Stimulated activated CD4-positive, alpha-beta T cell treated with anti-CD3 and anti-CD28 coated beads, Interleukin-1b, Interleukin-23, amount 100 ng/mL, for 24 hours (primary cell): ENCODE measurements around the gene LHX4.

Source experiments
- DNase-seq, 4 experiments: peaks; one replicate each; pipeline ENCODE4 v3.0.0-alpha.2; 2020; ENCODE audit warnings: low read depth in 4 of 4, low spot score in 1 of 4

The LHX4 gene

GRCh38 chr1:180270530-180271271, 40.6 kb downstream of the LHX4 start:
- DNase-seq: no peak

GRCh38 chr1:180271272-180272255, 41.5 kb downstream of the LHX4 start:
- DNase-seq: no peak

- no peak for DNase-seq
Observed at GRCh38 chr1:180272395-180272794, 42.3 kb downstream of the LHX4 start.

DNA sequence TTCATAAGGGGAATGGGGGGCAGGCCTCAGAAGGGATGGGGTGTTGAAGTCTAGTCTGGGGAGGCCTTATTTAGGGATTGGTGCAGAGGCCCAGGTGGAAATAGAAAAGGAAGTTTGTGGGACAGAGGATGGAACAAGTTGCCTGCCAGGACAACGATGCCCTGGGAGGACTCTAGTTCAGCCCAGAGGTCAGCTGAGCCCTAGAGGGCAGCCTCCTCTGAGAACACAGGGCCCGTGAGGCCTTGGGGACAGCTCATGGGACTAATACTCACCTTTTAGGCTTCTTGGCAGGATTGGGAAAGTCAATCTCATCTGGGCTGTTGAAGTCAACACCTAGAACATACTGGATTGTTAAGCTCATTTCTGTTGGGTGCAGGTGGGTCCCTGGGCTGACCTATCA, 43.0 kb downstream of the LHX4 start:
- no peak for DNase-seq

DNA sequence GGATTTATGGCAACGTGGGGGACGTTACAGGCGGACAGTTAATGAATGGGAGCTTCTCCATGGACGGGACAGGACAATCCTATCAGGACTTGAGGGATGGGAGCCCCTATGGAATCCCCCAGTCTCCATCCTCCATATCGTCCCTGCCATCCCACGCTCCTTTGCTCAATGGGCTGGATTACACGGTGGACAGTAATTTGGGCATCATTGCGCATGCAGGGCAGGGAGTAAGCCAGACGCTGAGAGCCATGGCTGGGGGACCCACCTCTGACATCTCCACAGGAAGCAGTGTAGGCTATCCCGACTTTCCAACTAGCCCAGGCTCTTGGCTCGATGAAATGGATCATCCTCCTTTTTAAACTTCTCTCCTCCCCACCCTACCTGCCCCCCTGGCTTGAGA, 44.2 kb downstream of the LHX4 start:
- DNase-seq: no peak

GRCh38 chr1:180275726-180276125, 45.7 kb downstream of the LHX4 start:
- DNase-seq: no peak

- no peak for DNase-seq
Observed at GRCh38 chr1:180277476-180278193, 47.6 kb downstream of the LHX4 start.

DNA sequence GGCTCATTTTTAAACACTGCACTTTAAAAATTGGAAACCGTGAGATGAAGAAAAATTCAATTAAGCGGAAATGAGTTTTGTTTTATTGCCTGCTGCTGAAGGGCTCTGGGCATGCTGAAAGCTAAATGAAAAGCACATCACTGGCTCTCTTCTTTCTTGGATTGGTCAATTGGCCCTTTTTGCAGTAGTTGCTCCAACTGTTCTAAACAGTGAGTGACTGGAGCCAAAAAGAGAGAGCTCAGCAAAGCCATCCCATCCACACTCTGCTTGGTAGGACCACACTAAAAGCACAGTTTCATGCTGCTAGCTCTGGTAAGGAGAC, 48.1 kb downstream of the LHX4 start:
- no peak for DNase-seq

DNA sequence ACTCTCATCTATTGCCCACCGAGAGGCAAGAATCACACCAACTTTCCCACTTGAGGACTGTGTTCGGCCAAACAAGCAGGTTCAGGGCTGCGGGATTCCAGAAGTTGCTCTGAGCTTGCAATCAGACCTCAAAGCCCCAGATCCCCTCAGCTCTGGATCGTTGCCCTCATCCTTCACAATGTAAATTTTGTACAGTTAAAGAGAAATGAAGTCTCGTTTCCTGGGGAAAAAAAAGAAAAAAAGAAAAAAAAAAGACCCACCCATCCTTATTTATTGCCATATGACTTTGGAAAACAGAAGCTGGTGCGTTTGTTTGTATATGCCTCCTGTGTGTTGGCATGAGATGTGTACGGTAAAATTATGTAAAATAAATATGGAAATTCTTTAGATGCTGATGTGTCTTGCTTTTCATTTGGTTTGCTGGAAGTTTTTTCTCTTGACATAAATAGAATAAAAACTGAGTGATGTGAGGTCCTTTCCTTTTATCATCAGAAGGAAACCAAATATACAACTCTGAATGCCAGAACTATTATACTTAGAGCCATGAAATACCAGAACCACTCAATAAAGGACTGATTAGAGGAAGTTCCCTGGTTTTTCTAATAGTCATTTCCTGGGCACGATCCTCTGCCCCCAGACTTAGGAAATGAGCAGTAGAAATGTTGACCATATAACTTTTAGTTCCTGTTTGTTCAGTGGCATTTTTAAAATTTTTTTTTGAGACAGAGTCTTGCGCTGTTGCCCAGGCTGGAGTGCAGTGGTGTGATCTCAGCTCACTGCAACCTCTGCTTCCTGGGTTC, 48.7 kb downstream of the LHX4 start:
- DNase-seq: no peak

DNA sequence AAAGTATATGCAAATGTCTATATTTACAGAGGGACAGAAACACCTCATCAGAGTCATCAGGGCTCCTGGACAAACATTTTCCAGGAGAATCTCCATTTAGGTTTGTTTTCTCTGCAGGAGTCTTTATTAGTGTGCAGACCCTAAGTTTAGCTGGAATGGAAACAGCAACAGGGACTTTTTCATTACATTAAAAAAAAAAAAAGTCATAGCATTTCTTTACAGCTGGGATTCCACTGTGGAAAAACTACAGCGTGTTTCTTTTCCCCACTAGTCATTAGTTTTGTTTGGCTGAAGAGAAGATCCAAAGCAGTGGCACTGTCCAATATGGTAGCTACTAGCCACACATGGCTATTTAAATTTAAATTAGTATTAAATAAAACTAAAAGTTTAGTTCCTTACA, 49.6 kb downstream of the LHX4 start:
- no peak for DNase-seq

DNA sequence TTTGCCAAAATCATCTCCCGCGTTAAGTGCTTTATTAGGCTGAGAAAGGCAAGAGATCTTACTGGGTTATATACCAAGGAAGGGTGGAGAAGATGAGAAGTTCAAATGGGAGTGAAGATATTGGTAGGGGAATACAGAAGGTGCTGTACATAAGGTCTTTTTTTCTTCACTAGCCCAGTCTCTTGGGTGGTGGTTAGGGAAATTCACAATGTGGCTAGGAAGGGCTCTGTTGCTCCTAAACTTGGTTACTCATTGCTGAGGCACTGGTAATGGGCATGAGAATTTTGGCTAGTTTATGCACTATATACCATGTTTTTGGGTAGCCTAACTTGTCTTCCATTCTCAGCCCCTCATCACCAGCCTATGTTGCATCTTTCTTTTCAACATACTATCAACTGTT, 50.6 kb downstream of the LHX4 start:
- DNase-seq: no peak

DNA sequence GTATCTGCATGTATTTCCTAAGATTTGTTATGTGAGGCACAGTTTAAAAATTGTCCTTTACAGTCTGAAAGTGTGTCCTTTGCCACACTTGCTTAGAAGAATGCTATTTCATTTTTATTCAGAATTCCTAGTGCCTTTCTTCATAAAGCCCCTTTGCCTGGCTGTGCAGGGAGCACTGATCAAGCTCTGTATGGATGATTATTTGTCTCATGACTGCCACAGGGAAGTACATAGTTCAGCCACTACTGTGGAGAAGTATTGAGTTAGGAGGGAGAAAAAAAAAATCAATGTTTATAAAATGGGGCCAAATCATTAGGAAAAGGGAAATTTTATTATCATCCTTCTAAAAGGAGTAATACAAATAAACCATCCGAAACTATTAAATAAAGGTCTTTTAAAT, 51.4 kb downstream of the LHX4 start:
- DNase-seq: no peak

- no peak for DNase-seq
Observed at GRCh38 chr1:180282401-180283044, 52.5 kb downstream of the LHX4 start.

GRCh38 chr1:180283098-180283497, 53.0 kb downstream of the LHX4 start:
- DNase-seq: no peak

GRCh38 chr1:180286417-180286816, 56.4 kb downstream of the LHX4 start:
- no peak for DNase-seq

GRCh38 chr1:180287988-180288705, 58.1 kb downstream of the LHX4 start:
- no peak for DNase-seq

GRCh38 chr1:180288940-180289339, 58.9 kb downstream of the LHX4 start:
- DNase-seq: no peak

DNA sequence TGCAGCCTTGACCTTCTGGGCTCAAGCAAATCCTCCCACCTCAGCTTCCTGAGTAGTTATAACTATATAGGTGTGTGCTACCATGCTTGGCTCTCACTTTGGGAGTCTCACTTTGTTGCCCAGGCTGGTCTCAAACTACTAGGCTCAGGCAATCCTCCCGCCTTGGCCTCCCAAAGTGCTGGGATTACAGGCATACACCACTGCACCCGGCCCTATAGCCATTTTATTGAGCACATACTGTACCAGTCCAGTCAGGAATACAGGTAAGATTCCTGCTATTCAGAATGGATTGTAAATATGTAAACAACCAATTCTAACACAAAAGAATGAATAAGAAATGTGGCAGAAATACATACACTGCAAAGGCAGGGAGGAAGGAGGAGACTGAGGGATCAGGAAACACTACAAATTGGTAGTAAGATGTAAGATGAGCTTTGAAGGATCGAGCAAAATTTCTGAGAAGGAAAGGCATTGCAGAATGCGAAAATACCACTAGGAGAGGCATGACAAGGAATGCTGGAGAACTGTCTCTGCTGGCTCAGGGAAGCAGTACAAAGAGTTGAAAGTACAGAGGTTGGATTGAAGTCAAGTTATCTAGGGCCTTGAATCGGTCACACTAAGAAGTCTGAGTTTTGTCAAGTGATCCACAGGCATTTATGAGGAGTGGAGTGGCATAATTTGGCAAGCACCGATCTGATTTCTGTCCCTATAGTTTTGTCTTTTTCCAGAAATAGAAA, 60.4 kb downstream of the LHX4 start:
- DNase-seq: no peak

- no peak for DNase-seq
Observed at GRCh38 chr1:180291004-180291403, 60.9 kb downstream of the LHX4 start.
